Osteocyte (in vitro differentiated cells): ENCODE data around the gene UBAP2L. TPM values are rescaled to one million over a fixed set of nuclear protein-coding genes. Genes with fewer than 3 reads are reported as not detected.
"Not testable (repeated sequence)": the region's sequence is repeated elsewhere in the genome, so short reads cannot be mapped to it uniquely, and the experiment has no call there.

Experiments
- DNase-seq: peaks from one replicate; pipeline ENCODE4 v3.0.0; 2021; ENCODE audit warnings: mixed read lengths; ENCODE audit not compliant: unreplicated experiment; ENCODE audit errors: extremely low spot score
- H3K27ac Mint-ChIP-seq: one replicate; pipeline ENCODE4 v1.8.0; 2021; ENCODE audit warnings: mild to moderate bottlenecking, mixed read lengths; ENCODE audit not compliant: unreplicated experiment
- H3K27me3 Mint-ChIP-seq: one replicate; pipeline ENCODE4 v1.8.0; 2021; ENCODE audit warnings: mixed read lengths; ENCODE audit not compliant: unreplicated experiment
- H3K36me3 Mint-ChIP-seq: one replicate; pipeline ENCODE4 v1.8.0; 2021; ENCODE audit warnings: mixed read lengths; ENCODE audit not compliant: unreplicated experiment
- H3K4me1 Mint-ChIP-seq: one replicate; pipeline ENCODE4 v1.8.0; 2021; ENCODE audit warnings: mixed read lengths; ENCODE audit not compliant: unreplicated experiment
- H3K4me3 Mint-ChIP-seq: one replicate; pipeline ENCODE4 v1.8.0; 2021; ENCODE audit warnings: mild to moderate bottlenecking, moderate library complexity, mixed read lengths; ENCODE audit not compliant: unreplicated experiment
- H3K9me3 Mint-ChIP-seq: one replicate; pipeline ENCODE4 v1.8.0; 2021; ENCODE audit warnings: mixed read lengths; ENCODE audit not compliant: unreplicated experiment
- microRNA-seq: library from miRNA; unstranded; fragments of <30 nt; microRNA quantifications from one replicate; pipeline ENCODE4 v1.1.0, GENCODE V29; 2020; ENCODE audit not compliant: unreplicated experiment
- total RNA-seq: library from RNA; stranded (reverse); gene quantifications from 2 replicates; pipeline ENCODE4 v1.2.1, GENCODE V29; 2021
- TF ChIP-seq, protein P1 (sequence below): fragments of 200-600 bp; sonication (generic); IDR thresholded peaks from 2 replicates; pipeline ENCODE4 v1.5.0; 2021; ENCODE audit warnings: antibody characterized with exemption, mild to moderate bottlenecking, moderate library complexity

The UBAP2L gene
- total RNA-seq, 1 donor from 2014 or later, result 236 TPM

DNA sequence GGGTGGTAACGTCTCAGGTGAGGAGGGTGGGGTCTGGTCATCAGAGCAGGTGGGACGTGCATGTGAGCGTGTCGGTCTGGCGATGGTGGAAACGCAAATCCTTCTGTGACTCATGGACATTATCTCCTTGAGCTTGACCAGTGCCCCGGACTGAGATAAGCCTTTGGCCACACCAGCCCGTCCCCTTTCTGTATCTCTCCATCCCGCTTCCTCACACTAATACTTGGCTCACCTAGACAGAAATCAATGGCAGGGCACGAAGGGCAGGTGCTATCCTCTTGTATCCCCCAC, 92.3 kb downstream of the UBAP2L start:
- no peak for DNase-seq
- Mint-ChIP-seq H3K4me1 (no peaks in the 10 kb centered on the region), H3K36me3 (no peaks in the 10 kb centered on the region), H3K27me3 (peaks cover 24% of the 10 kb centered on the region), H3K4me3 (no peak overlapping the region), H3K27ac (no peak overlapping the region), H3K9me3 (no peaks in the 10 kb centered on the region)
- TF ChIP-seq, protein P1, sequence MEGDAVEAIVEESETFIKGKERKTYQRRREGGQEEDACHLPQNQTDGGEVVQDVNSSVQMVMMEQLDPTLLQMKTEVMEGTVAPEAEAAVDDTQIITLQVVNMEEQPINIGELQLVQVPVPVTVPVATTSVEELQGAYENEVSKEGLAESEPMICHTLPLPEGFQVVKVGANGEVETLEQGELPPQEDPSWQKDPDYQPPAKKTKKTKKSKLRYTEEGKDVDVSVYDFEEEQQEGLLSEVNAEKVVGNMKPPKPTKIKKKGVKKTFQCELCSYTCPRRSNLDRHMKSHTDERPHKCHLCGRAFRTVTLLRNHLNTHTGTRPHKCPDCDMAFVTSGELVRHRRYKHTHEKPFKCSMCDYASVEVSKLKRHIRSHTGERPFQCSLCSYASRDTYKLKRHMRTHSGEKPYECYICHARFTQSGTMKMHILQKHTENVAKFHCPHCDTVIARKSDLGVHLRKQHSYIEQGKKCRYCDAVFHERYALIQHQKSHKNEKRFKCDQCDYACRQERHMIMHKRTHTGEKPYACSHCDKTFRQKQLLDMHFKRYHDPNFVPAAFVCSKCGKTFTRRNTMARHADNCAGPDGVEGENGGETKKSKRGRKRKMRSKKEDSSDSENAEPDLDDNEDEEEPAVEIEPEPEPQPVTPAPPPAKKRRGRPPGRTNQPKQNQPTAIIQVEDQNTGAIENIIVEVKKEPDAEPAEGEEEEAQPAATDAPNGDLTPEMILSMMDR, result no peak

DNA sequence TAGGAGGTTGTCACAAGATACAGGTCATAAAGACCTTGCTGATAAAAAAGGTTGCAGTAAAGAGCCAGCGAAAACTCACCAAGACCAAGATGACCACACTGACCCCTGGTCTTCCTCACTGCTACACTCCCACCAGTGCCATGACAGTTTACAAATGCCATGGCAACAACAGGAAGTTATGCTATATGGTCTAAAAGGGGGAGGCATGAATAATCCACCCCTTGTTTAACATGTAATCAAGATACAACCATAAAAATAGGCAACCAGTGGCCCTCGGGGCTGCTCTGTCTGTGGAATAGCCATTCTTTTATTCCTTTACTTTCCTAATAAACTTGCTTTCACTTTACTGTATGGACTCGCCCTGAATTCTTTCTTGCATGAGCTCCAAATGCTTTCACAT, 93.5 kb downstream of the UBAP2L start:
- not testable (repeated sequence) for H3K36me3 Mint-ChIP-seq, H3K4me3 Mint-ChIP-seq, H3K9me3 Mint-ChIP-seq, H3K27ac Mint-ChIP-seq, H3K4me1 Mint-ChIP-seq, DNase-seq
- peaks cover 28% of the 10 kb centered on the region for H3K27me3 Mint-ChIP-seq

DNA sequence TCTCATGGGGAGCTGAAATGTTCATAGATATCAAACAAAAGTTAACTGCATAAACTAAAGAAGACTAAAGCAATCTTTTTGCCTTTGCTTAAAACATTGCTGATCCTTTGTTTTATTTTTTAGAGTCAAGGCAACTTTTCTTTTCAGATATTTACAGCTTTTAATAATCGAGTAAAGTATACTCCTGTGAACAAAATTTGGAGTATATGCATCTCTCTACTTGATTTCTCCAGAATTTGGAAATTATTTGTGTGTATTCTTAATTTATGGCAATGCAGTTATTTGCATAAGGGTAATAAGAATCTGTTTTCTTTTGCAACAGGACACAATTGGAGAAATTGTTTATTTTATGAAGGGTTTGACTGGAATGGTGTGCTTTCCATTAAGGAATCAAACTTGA, 95.9 kb downstream of the UBAP2L start:
- H3K4me3 Mint-ChIP-seq, result no peak overlapping the region
- no peaks in the 10 kb centered on the region for H3K9me3 Mint-ChIP-seq
- DNase-seq, result no peak
- peaks cover 45% of the 10 kb centered on the region for H3K27me3 Mint-ChIP-seq
- H3K36me3 Mint-ChIP-seq, result no peaks in the 10 kb centered on the region
- TF ChIP-seq, protein P1, result no peak
- H3K27ac Mint-ChIP-seq, result no peak overlapping the region
- H3K4me1 Mint-ChIP-seq, result no peaks in the 10 kb centered on the region

DNA sequence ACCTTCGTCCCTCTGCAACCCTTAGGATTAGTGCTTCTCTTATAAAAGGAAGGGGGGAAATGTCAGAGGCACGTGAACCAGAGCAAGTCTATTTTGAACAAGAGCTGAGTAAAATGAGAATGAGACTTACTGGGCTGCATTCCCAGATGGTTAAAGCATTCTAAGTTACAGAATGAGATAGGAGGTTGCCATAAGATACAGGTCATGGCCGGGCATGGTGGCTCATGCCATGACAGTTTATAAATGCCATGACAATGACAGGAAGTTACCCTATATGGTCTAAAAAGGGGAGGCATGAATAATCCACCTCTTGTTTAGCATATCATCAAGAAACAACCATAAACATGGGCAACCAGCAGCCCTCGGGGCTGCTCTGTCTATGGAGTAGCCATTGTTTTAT, 97.6 kb downstream of the UBAP2L start:
- DNase-seq, result no peak
- no peaks in the 10 kb centered on the region for H3K36me3 Mint-ChIP-seq
- no peaks in the 10 kb centered on the region for H3K9me3 Mint-ChIP-seq
- peaks cover 45% of the 10 kb centered on the region for H3K27me3 Mint-ChIP-seq
- no peak overlapping the region for H3K27ac Mint-ChIP-seq
- H3K4me3 Mint-ChIP-seq, result no peak overlapping the region
- TF ChIP-seq, protein P1, result no peak
- no peaks in the 10 kb centered on the region for H3K4me1 Mint-ChIP-seq

Small RNA genes within 50 kb of the gene (microRNA-seq; reads per million reads assigned to microRNA genes)
- not detected for gene MIR190B

Other genes with a start within 250 kb of the UBAP2L start
- 138 and 143 TPM in 2 replicates for gene JTB, start 243.3 kb upstream of the UBAP2L start, total RNA-seq
- 153 and 162 TPM in 2 replicates for gene RAB13, start 234.6 kb upstream of the UBAP2L start, total RNA-seq
- 1,646 and 1,797 TPM in 2 replicates for gene RPS27, start 230.2 kb upstream of the UBAP2L start, total RNA-seq
- not detected in 2 replicates for gene NUP210L, start 65.9 kb upstream of the UBAP2L start, total RNA-seq
- 194 TPM in 2 replicates for gene TPM3, start 28.9 kb upstream of the UBAP2L start, total RNA-seq
- not detected in 2 replicates for gene CFAP141, start 14.6 kb upstream of the UBAP2L start, total RNA-seq
- 93.7 and 99.9 TPM in 2 replicates for gene HAX1, start 51.7 kb downstream of the UBAP2L start, total RNA-seq
- not detected in 2 replicates for gene AQP10, start 100.1 kb downstream of the UBAP2L start, total RNA-seq
- 94.4 and 98.5 TPM in 2 replicates for gene ATP8B2, start 104.6 kb downstream of the UBAP2L start, total RNA-seq
- gene IL6R, start 184.4 kb downstream of the UBAP2L start, total RNA-seq, result 10.4 and 12.4 TPM in 2 replicates